Measurements from ENCODE around the gene OR2A12. TPM values are rescaled to one million over a fixed set of nuclear protein-coding genes. Genes with fewer than 3 reads are reported as not detected.

The OR2A12 gene
- total and polyA plus RNA-seq, 8 donors = not detected

GRCh38 chr7:144069511-144069910 lies 16.6 kb upstream of the OR2A12 start, which contains the start of gene OR2A25:
OR2A25 (plus strand) TSS chr7:144069811; CDS start chr7:144074220, 4,409 bp downstream.
- FAIRE-seq = no peak
- WGBS, 2 donors = 48 to 56% methylated on average over 1 of the region's 1 CpG
- ATAC-seq = no peak

GRCh38 chr7:144069953-144070352 lies 16.1 kb upstream of the OR2A12 start:
- no peak for FAIRE-seq
- 75 to 82% methylated on average over 2 of the region's 2 CpGs for WGBS, 2 donors

More at GRCh38 chr7:144069511-144069910, 16.6 kb upstream of the OR2A12 start, which contains the start of gene OR2A25:
- DNase-seq = no peak
- Histone ChIP-seq H3K4me1 (no peaks in the 10 kb centered on the region), H3K9me3 (no peaks in the 10 kb centered on the region), H3K4me3 (no peak within 1 kb of the TSS), H3K36me3 (no peaks in the 10 kb centered on the region), H3K27ac (no peak within 1 kb of the TSS), H3K27me3 (no peaks in the 10 kb centered on the region)
- TF ChIP-seq CTCF (IDR thresholded peaks at IDR 0.05) = no peak
- intact Hi-C loops (cut with DNase I) = no loop called here

GRCh38 chr7:144074374-144074773 lies 11.7 kb upstream of the OR2A12 start:
- FAIRE-seq = no peak
- no peak for TF ChIP-seq CTCF (IDR thresholded peaks at IDR 0.05)
- intact Hi-C loops (cut with DNase I) = no loop called here
- no peak for DNase-seq
- Histone ChIP-seq H3K4me3 (no peak overlapping the region), H3K27ac (no peak overlapping the region), H3K4me1 (no peaks in the 10 kb centered on the region), H3K36me3 (no peaks in the 10 kb centered on the region), H3K27me3 (no peaks in the 10 kb centered on the region), H3K9me3 (no peaks in the 10 kb centered on the region)
- 86 to 88% methylated on average over 8 of the region's 8 CpGs for WGBS, 2 donors
- ATAC-seq = no peak

More at GRCh38 chr7:144069953-144070352, 16.1 kb upstream of the OR2A12 start:
- no peak for DNase-seq
- intact Hi-C loops (cut with DNase I) = no loop called here
- Histone ChIP-seq H3K4me3 (no peak overlapping the region), H3K4me1 (no peaks in the 10 kb centered on the region), H3K27ac (no peak overlapping the region), H3K27me3 (no peaks in the 10 kb centered on the region), H3K9me3 (no peaks in the 10 kb centered on the region), H3K36me3 (no peaks in the 10 kb centered on the region)
- no peak for ATAC-seq
- no peak for TF ChIP-seq CTCF (IDR thresholded peaks at IDR 0.05)

- DNase-seq = no peak
- no peak for ATAC-seq
- no peaks in the 10 kb centered on the region for H3K4me1 ChIP-seq
- no peak for FAIRE-seq
- no peaks in the 10 kb centered on the region for H3K27me3 ChIP-seq
- TF ChIP-seq CTCF (IDR thresholded peaks at IDR 0.05) = no peak
- H3K4me3 ChIP-seq = no peak overlapping the region
- intact Hi-C loops (cut with DNase I) = no loop called here
- WGBS, 2 donors = 52 to 59% methylated on average over 4 of the region's 4 CpGs
- no peaks in the 10 kb centered on the region for H3K36me3 ChIP-seq
- no peaks in the 10 kb centered on the region for H3K9me3 ChIP-seq
- no peak overlapping the region for H3K27ac ChIP-seq
Measured at GRCh38 chr7:144086730-144087129, 652 bp downstream of the OR2A12 start.

GRCh38 chr7:144087230-144087629 lies 1.2 kb downstream of the OR2A12 start:
- intact Hi-C loops (cut with DNase I) = no loop called here
- TF ChIP-seq CTCF (IDR thresholded peaks at IDR 0.05) = no peak
- DNase-seq = no peak
- WGBS, 2 donors = 61 to 81% methylated on average over 1 of the region's 1 CpG
- Histone ChIP-seq H3K36me3 (no peaks in the 10 kb centered on the region), H3K27ac (no peak overlapping the region), H3K4me1 (no peaks in the 10 kb centered on the region), H3K9me3 (no peaks in the 10 kb centered on the region), H3K4me3 (no peak overlapping the region), H3K27me3 (no peaks in the 10 kb centered on the region)
- FAIRE-seq = no peak
- ATAC-seq = no peak

All from pancreas (tissue), 10 donors.